Measurements from ENCODE around the gene LGMN. TPM values are rescaled to one million over a fixed set of nuclear protein-coding genes. Genes with fewer than 3 reads are reported as not detected.

The LGMN gene
- polyA plus RNA-seq, 1 donor (not counting 4 experiments of a cell fraction or from before 2014, with no cell fraction given) = 61.0 TPM

- H3K9ac ChIP-seq (ENCODE audit: control insufficient read depth, extremely low read depth, insufficient read depth, low read length) = no peak overlapping the region
- DNase-seq (ENCODE audit: low read depth, low spot score) (no peak), FAIRE-seq (no peak)
- no peaks in the 10 kb centered on the region for H3K9me3 ChIP-seq (ENCODE audit: control insufficient read depth, low read depth, low read length)
- no peak overlapping the region for H2AFZ ChIP-seq (ENCODE audit: control insufficient read depth, low read length)
- no peaks in the 10 kb centered on the region for H3K36me3 ChIP-seq (ENCODE audit: control insufficient read depth in 2 of 2, extremely low read depth in 1 of 2, insufficient read depth in 2 of 2, low read length in 2 of 2)
- dilution Hi-C loops (cut with MboI; ENCODE audit: extremely low pct_ligation_motif_present, low sequenced_read_pairs) = no loop called here
- peaks cover 10% of the 10 kb centered on the region for H3K4me1 ChIP-seq (ENCODE audit: control insufficient read depth, extremely low read depth, insufficient read depth, low read length)
- H3K27ac ChIP-seq (ENCODE audit: control insufficient read depth, insufficient read depth, low read length) = no peak overlapping the region
- no peak overlapping the region for H3K4me2 ChIP-seq (ENCODE audit: control insufficient read depth, extremely low read depth, insufficient read depth, low read depth, low read length)
- H3K9me1 ChIP-seq (ENCODE audit: control insufficient read depth, extremely low read depth, insufficient read depth, low read length) = no peaks in the 10 kb centered on the region
- TF ChIP-seq EZH2 (IDR thresholded peaks at IDR 0.05; ENCODE audit: low read length) = no peak
- no peak for TF ChIP-seq CTCF (optimal IDR thresholded peaks at IDR 0.05 in 1 of 3, IDR thresholded peaks at IDR 0.05 in 1 of 3, conservative IDR thresholded peaks at IDR 0.05 in 1 of 3; ENCODE audit: extremely low read depth in 1 of 3, insufficient read depth in 2 of 3, low read length in 3 of 3)
- H3K4me3 ChIP-seq (ENCODE audit: control insufficient read depth in 2 of 3, extremely low read depth in 1 of 3, insufficient read depth in 2 of 3, low read depth in 1 of 3, low read length in 3 of 3) = no peak overlapping the region
- H4K20me1 ChIP-seq (ENCODE audit: control insufficient read depth, extremely low read depth, insufficient read depth, low read length) = no peaks in the 10 kb centered on the region
- peaks cover 7% of the 10 kb centered on the region for H3K27me3 ChIP-seq (ENCODE audit: control insufficient read depth, extremely low read depth, insufficient read depth, low read length)
- H3K79me2 ChIP-seq (ENCODE audit: control insufficient read depth, insufficient read depth, low read length) = no peaks in the 10 kb centered on the region
Measured at GRCh38 chr14:92684801-92685560, 63.4 kb downstream of the LGMN start.

GRCh38 chr14:92683041-92683440, 65.4 kb downstream of the LGMN start:
- Histone ChIP-seq H3K27me3 (ENCODE audit: control insufficient read depth, extremely low read depth, insufficient read depth, low read length) (peaks cover 5% of the 10 kb centered on the region), H3K79me2 (ENCODE audit: control insufficient read depth, insufficient read depth, low read length) (no peaks in the 10 kb centered on the region), H3K4me2 (ENCODE audit: control insufficient read depth, extremely low read depth, insufficient read depth, low read depth, low read length) (no peak overlapping the region), H3K36me3 (ENCODE audit: control insufficient read depth in 2 of 2, extremely low read depth in 1 of 2, insufficient read depth in 2 of 2, low read length in 2 of 2) (no peaks in the 10 kb centered on the region), H3K9ac (ENCODE audit: control insufficient read depth, extremely low read depth, insufficient read depth, low read length) (no peak overlapping the region), H3K9me3 (ENCODE audit: control insufficient read depth, low read depth, low read length) (no peaks in the 10 kb centered on the region), H3K9me1 (ENCODE audit: control insufficient read depth, extremely low read depth, insufficient read depth, low read length) (no peaks in the 10 kb centered on the region), H3K4me3 (ENCODE audit: control insufficient read depth in 2 of 3, extremely low read depth in 1 of 3, insufficient read depth in 2 of 3, low read depth in 1 of 3, low read length in 3 of 3) (no peak overlapping the region), H3K27ac (ENCODE audit: control insufficient read depth, insufficient read depth, low read length) (no peak overlapping the region), H4K20me1 (ENCODE audit: control insufficient read depth, extremely low read depth, insufficient read depth, low read length) (no peaks in the 10 kb centered on the region), H2AFZ (ENCODE audit: control insufficient read depth, low read length) (no peak overlapping the region), H3K4me1 (ENCODE audit: control insufficient read depth, extremely low read depth, insufficient read depth, low read length) (peaks cover 10% of the 10 kb centered on the region)
- DNase-seq (ENCODE audit: low read depth, low spot score) = no peak
- dilution Hi-C loops (cut with MboI; ENCODE audit: extremely low pct_ligation_motif_present, low sequenced_read_pairs) = no loop called here
- no peak for FAIRE-seq
- TF ChIP-seq EZH2 (IDR thresholded peaks at IDR 0.05; ENCODE audit: low read length) (no peak), CTCF (optimal IDR thresholded peaks at IDR 0.05 in 1 of 3, IDR thresholded peaks at IDR 0.05 in 1 of 3, conservative IDR thresholded peaks at IDR 0.05 in 1 of 3; ENCODE audit: extremely low read depth in 1 of 3, insufficient read depth in 2 of 3, low read length in 3 of 3) (no peak)

Measured in keratinocyte (primary cell).